H1 (cell line): ENCODE data around the gene SERGEF. TPM values are rescaled to one million over a fixed set of nuclear protein-coding genes. Genes with fewer than 3 reads are reported as not detected.

Source experiments
- CTCF ChIA-PET: fragments of 300-600 bp; sonication (Branson Sonifier 250); formaldehyde crosslinking; loops from one replicate; lab custom pipeline; 2021; ENCODE audit not compliant: partially characterized antibody; lab: Charles Lee
- POLR2A ChIA-PET: fragments of 300-600 bp; sonication (Branson Sonifier 250); formaldehyde crosslinking; loops from one replicate; lab custom pipeline; 2021; ENCODE audit warnings: inconsistent platforms; ENCODE audit not compliant: partially characterized antibody; lab: Charles Lee
- DNase-seq, 2 experiments: peaks; one replicate each; pipeline versions ENCODE4 v3.0.0 to v3.0.0-alpha.2; 2010 to 2022; ENCODE audit warnings: low spot score in 2 of 2, low read depth in 1 of 2, mixed read lengths in 1 of 2
- FAIRE-seq: peaks from 2 replicates; lab custom pipeline; 2011; peaks lifted over from hg19 to GRCh38; lab: Jason Lieb, UNC
- H2AFZ ChIP-seq: 2 replicates; pipeline ENCODE4 v1.8.1; 2012; ENCODE audit warnings: low read length, inconsistent platforms
- H2AK5ac ChIP-seq: 2 replicates; pipeline ENCODE4 v1.6.1; 2013; ENCODE audit warnings: low read depth, low read length
- H2BK120ac ChIP-seq: replicated peaks from 2 replicates; pipeline ENCODE3; 2013; ENCODE audit warnings: low read depth, low read length, inconsistent platforms
- H2BK12ac ChIP-seq: 2 replicates; pipeline ENCODE4 v1.6.1; 2013; ENCODE audit warnings: low read depth, low read length
- H2BK15ac ChIP-seq: 2 replicates; pipeline ENCODE4 v1.6.1; 2013; ENCODE audit warnings: low read length
- H2BK20ac ChIP-seq: 2 replicates; pipeline ENCODE4 v1.6.1; 2013; ENCODE audit warnings: low read length
- H2BK5ac ChIP-seq: 2 replicates; pipeline ENCODE4 v1.6.1; 2013; ENCODE audit warnings: low read depth, low read length
- H3K14ac ChIP-seq: 2 replicates; pipeline ENCODE4 v1.6.1; 2013; ENCODE audit warnings: inconsistent platforms; ENCODE audit not compliant: insufficient read length
- H3K18ac ChIP-seq: 2 replicates; pipeline ENCODE4 v1.6.1; 2013; ENCODE audit warnings: low read length; ENCODE audit errors: extremely low read depth
- H3K23ac ChIP-seq: 2 replicates; pipeline ENCODE4 v1.6.1; 2013; ENCODE audit warnings: inconsistent platforms; ENCODE audit not compliant: insufficient read length
- H3K23me2 ChIP-seq: 2 replicates; pipeline ENCODE4 v1.6.1; 2013; ENCODE audit warnings: low read depth, low read length
- H3K27ac ChIP-seq: 2 replicates; pipeline ENCODE4 v1.6.1; 2011; ENCODE audit warnings: low read depth, low read length, inconsistent platforms
- H3K27me3 ChIP-seq, 4 experiments: replicated peaks in 1 of 4; 1 replicate in 1 of 4; 2 replicates in 3 of 4; pipeline versions ENCODE4 v1.6.1 to v1.8.1; 2011 to 2013; ENCODE audit warnings: low read length in 3 of 4, mild to moderate bottlenecking in 3 of 4, inconsistent platforms in 2 of 4, mixed read lengths in 2 of 4, moderate library complexity in 1 of 4; ENCODE audit not compliant: control insufficient read depth in 3 of 4, insufficient read depth in 3 of 4; ENCODE audit errors: extremely low read depth in 1 of 4
- H3K36me3 ChIP-seq, 4 experiments: 2 replicates each; pipeline versions ENCODE4 v1.6.1 to v1.8.1; 2011 to 2013; ENCODE audit warnings: mild to moderate bottlenecking in 4 of 4, low read length in 3 of 4, moderate library complexity in 2 of 4, control low read depth in 1 of 4, inconsistent platforms in 1 of 4; ENCODE audit not compliant: insufficient read depth in 4 of 4, control insufficient read depth in 2 of 4
- H3K4ac ChIP-seq: replicated peaks from 2 replicates; pipeline ENCODE3; 2013; ENCODE audit warnings: low read length, low read depth, mixed read lengths, inconsistent platforms; ENCODE audit not compliant: insufficient read length
- H3K4me1 ChIP-seq, 4 experiments: replicated peaks in 1 of 4; 1 replicate in 1 of 4; 2 replicates in 3 of 4; pipeline versions ENCODE4 v1.6.1 to v1.8.1; 2011 to 2013; ENCODE audit warnings: low read length in 3 of 4, inconsistent platforms in 2 of 4, mixed read lengths in 1 of 4; ENCODE audit not compliant: insufficient read depth in 4 of 4, control insufficient read depth in 3 of 4
- H3K4me2 ChIP-seq, 2 experiments: 2 replicates each; pipeline versions ENCODE4 v1.6.1 to v1.8.1; 2011 to 2013; ENCODE audit warnings: low read depth in 2 of 2, low read length in 2 of 2, control low read depth in 1 of 2, inconsistent platforms in 1 of 2, mild to moderate bottlenecking in 1 of 2; ENCODE audit not compliant: insufficient read depth in 1 of 2
- H3K4me3 ChIP-seq, 4 experiments: fragments of 200-600, 300-600 bp in 1 of 4; sonication (generic), shearing (Covaris generic), sonication (Bioruptor Twin) in 1 of 4; 2 replicates each; pipeline versions ENCODE4 v1.5.1 to v1.8.1; 2011 to 2016; ENCODE audit warnings: low read length in 4 of 4, low read depth in 3 of 4, control low read depth in 2 of 4, inconsistent platforms in 2 of 4, mild to moderate bottlenecking in 2 of 4, mixed read lengths in 1 of 4, moderate library complexity in 1 of 4; ENCODE audit not compliant: insufficient read depth in 2 of 4; ENCODE audit errors: extremely low read depth in 1 of 4
- H3K56ac ChIP-seq: replicated peaks from 2 replicates; pipeline ENCODE3; 2013; ENCODE audit warnings: low read depth, mild to moderate bottlenecking, mixed read lengths, low read length, inconsistent platforms; ENCODE audit not compliant: insufficient read length
- H3K79me1 ChIP-seq: 2 replicates; pipeline ENCODE4 v1.6.1; 2013; ENCODE audit warnings: low read depth, low read length, control low read depth
- H3K79me2 ChIP-seq, 2 experiments: 2 replicates each; pipeline versions ENCODE4 v1.6.1 to v1.8.1; 2012 to 2013; ENCODE audit warnings: low read length in 2 of 2, mild to moderate bottlenecking in 2 of 2, inconsistent platforms in 1 of 2; ENCODE audit not compliant: insufficient read depth in 2 of 2, control insufficient read depth in 1 of 2
- H3K9ac ChIP-seq, 4 experiments: replicated peaks in 1 of 4; 1 replicate in 1 of 4; 2 replicates in 3 of 4; pipeline versions ENCODE4 v1.6.1 to v1.8.1; 2011 to 2013; ENCODE audit warnings: low read depth in 3 of 4, low read length in 3 of 4, control low read depth in 2 of 4, mild to moderate bottlenecking in 2 of 4, moderate library complexity in 2 of 4, inconsistent platforms in 1 of 4; ENCODE audit errors: extremely low read depth in 1 of 4
- H3K9me3 ChIP-seq, 2 experiments: 2 replicates each; pipeline versions ENCODE4 v1.6.1 to v1.8.1; 2012 to 2013; ENCODE audit warnings: mild to moderate bottlenecking in 2 of 2, moderate library complexity in 2 of 2, control low read depth in 1 of 2, inconsistent platforms in 1 of 2, low read depth in 1 of 2, low read length in 1 of 2, mixed read lengths in 1 of 2; ENCODE audit not compliant: insufficient read depth in 2 of 2
- H4K20me1 ChIP-seq, 2 experiments: replicated peaks in 1 of 2; 2 replicates each; pipeline versions ENCODE3 to v1.8.1; 2011 to 2013; ENCODE audit warnings: inconsistent platforms in 2 of 2, low read length in 2 of 2, mild to moderate bottlenecking in 1 of 2; ENCODE audit not compliant: insufficient read depth in 2 of 2, control insufficient read depth in 1 of 2
- H4K5ac ChIP-seq: 2 replicates; pipeline ENCODE4 v1.6.1; 2013; ENCODE audit warnings: low read length, low read depth, mixed read lengths, inconsistent platforms; ENCODE audit not compliant: insufficient read length
- H4K8ac ChIP-seq: 2 replicates; pipeline ENCODE4 v1.8.0; 2013; ENCODE audit warnings: mild to moderate bottlenecking, moderate library complexity, low read length, inconsistent platforms; ENCODE audit not compliant: insufficient read depth; ENCODE audit errors: extremely low read depth
- H4K91ac ChIP-seq: replicated peaks from 2 replicates; pipeline ENCODE3; 2013; ENCODE audit warnings: low read length, mixed read lengths, inconsistent platforms; ENCODE audit not compliant: insufficient read length
- ASH2L ChIP-seq: fragments of 200-600, 300-600 bp; sonication (generic); IDR thresholded peaks from one replicate; pipeline ENCODE4 v1.7.1; 2017; ENCODE audit warnings: low read length
- BACH1 ChIP-seq: IDR thresholded peaks from 2 replicates; pipeline ENCODE4 v1.6.1; 2012; ENCODE audit warnings: low read length, improper control_type of control experiment
- BCL11A ChIP-seq, 2 experiments: IDR thresholded peaks; one replicate each; pipeline ENCODE4 v1.6.1; 2011; ENCODE audit warnings: low read depth in 2 of 2, low read length in 2 of 2, mild to moderate bottlenecking in 2 of 2
- CEBPB ChIP-seq: IDR thresholded peaks from 2 replicates; pipeline ENCODE4 v1.6.1; 2012; ENCODE audit warnings: low read depth, low read length
- EP300 ChIP-seq, 2 experiments: IDR thresholded peaks; 1 replicate in 1 of 2; 2 replicates in 1 of 2; pipeline ENCODE4 v1.6.1; 2011 to 2012; ENCODE audit warnings: low read depth in 2 of 2, low read length in 2 of 2, mild to moderate bottlenecking in 2 of 2, borderline replicate concordance in 1 of 2, inconsistent platforms in 1 of 2, moderate library complexity in 1 of 2
- EZH2 ChIP-seq: fragments of 200-600 bp; sonication (generic); IDR thresholded peaks from 2 replicates; pipeline ENCODE4 v1.7.1; 2012; ENCODE audit warnings: low read depth, mild to moderate bottlenecking, moderate library complexity, low read length, inconsistent platforms; ENCODE audit not compliant: severe bottlenecking
- JUN ChIP-seq: IDR thresholded peaks from 2 replicates; pipeline ENCODE4 v1.6.1; 2011; ENCODE audit warnings: low read depth, mild to moderate bottlenecking, improper control_type of control experiment, low read length
- MAFK ChIP-seq: IDR thresholded peaks from 2 replicates; pipeline ENCODE4 v1.6.1; 2012; ENCODE audit warnings: low read depth, mild to moderate bottlenecking, improper control_type of control experiment, low read length
- RXRA ChIP-seq: IDR thresholded peaks from 2 replicates; pipeline ENCODE4 v1.6.1; 2011; ENCODE audit warnings: low read depth, mild to moderate bottlenecking, low read length, moderate library complexity; ENCODE audit not compliant: insufficient read depth
- SP4 ChIP-seq: IDR thresholded peaks from 2 replicates; pipeline ENCODE4 v1.6.1; 2012; ENCODE audit warnings: low read length, inconsistent platforms
- SRF ChIP-seq: IDR thresholded peaks from 2 replicates; pipeline ENCODE4 v1.6.1; 2011; ENCODE audit warnings: mild to moderate bottlenecking, low read depth, low read length, moderate library complexity
- polyA plus RNA-seq, 7 experiments: library from polyadenylated mRNA; depleted of rRNA in 3 of 7; stranded (reverse) in 5 of 7; unstranded in 2 of 7; fragments of >200 nt in 5 of 7; fragments of 200-250 nt in 2 of 7; gene quantifications; 1 replicate in 5 of 7; 2 replicates in 1 of 7; 4 replicates in 1 of 7; pipeline versions ENCODE4 v1.2.1 to v1.2.3, GENCODE V29; 2011 to 2013; ENCODE audit warnings: missing spikeins in 2 of 7, mixed read lengths in 2 of 7
- total RNA-seq: library from RNA; stranded (reverse); fragmentation: NEBNext Ultra II Directional; extraction: Animal tissue kit (Norgen Biotek cat#: 25700); gene quantifications from 2 replicates; pipeline ENCODE4 v1.2.1, GENCODE V29; 2021
- TF ChIP-seq, protein P1 (sequence below): IDR thresholded peaks from 2 replicates; pipeline ENCODE4 v1.6.1; 2011; ENCODE audit warnings: low read length, improper control_type of control experiment
- TF ChIP-seq, protein P2 (sequence below): IDR thresholded peaks from 2 replicates; pipeline ENCODE4 v1.6.1; 2012; ENCODE audit warnings: inconsistent platforms

Gene SERGEF
- total and polyA plus RNA-seq, 2 of the 8 experiments (the other 6 are each of a cell fraction or from before 2014, with no cell fraction given): 16.6 to 28.8 TPM

DNA sequence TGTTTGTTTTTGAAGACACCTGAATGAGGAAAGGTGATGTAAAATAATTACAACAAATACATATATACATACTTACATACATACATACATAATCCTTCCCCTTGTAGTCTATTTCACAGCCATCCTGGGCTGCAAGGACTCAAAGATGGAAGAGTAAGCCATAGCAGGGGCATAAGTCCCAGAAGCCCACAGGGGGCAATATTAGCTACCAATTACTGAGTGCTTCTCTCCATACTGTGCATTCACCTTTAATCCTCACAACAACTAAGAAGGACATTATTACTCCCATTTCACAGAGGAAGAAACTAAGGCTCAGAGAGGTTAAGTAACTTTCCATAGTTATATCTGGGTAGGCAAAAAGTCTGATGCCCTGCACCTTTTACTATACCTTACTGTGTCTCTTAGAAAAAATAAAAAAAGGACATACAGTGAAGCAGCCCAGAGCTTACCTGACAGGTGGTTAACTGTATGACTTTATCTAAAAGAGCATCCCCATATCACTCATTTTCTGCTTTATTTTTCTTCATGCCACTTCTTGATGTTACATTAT lies 2.7 kb downstream of the SERGEF start:
- Histone ChIP-seq H3K79me2 (0 out of 4 replicates have a peak, but pooled peaks cover 0 to 6% of the 10 kb centered on the region in 2 experiments), H3K4ac (no peak overlapping the region), H3K79me1 (no peaks in the 10 kb centered on the region), H2AK5ac (no peak overlapping the region), H3K27me3 (peaks cover 0 to 12% (median 7%) of the 10 kb centered on the region in 4 experiments; a peak in 5 of 7 replicates), H3K56ac (no peak overlapping the region), H3K4me3 (no peak overlapping the region), H3K4me1 (peaks cover 0 to 8% (median 2%) of the 10 kb centered on the region in 4 experiments; a peak in 3 of 7 replicates), H2BK5ac (no peak overlapping the region), H4K8ac (no peak overlapping the region), H3K4me2 (no peak overlapping the region), H3K18ac (no peak overlapping the region), H2BK120ac (no peak overlapping the region), H4K5ac (no peak overlapping the region), H2BK20ac (no peak overlapping the region), H4K20me1 (peaks cover 2% of the 10 kb centered on the region in 2 experiments), H3K27ac (no peak overlapping the region), H2AFZ (no peak overlapping the region), H3K36me3 (peaks cover 0 to 7% (median 0%) of the 10 kb centered on the region in 4 experiments; a peak in 2 of 8 replicates), H3K23ac (no peak overlapping the region), H2BK15ac (no peak overlapping the region), H2BK12ac (no peak overlapping the region), H3K9me3 (no peaks in the 10 kb centered on the region), H3K9ac (no peak overlapping the region), H3K14ac (no peak overlapping the region), H3K23me2 (peaks cover 13% of the 10 kb centered on the region), H4K91ac (no peak overlapping the region)
- FAIRE-seq (no peak), DNase-seq (no peak)
- POLR2A ChIA-PET: interaction anchor here (1.4 kb wide), 1 partner anchor 11 kb away, joined by 3 read pairs; no protein-coding TSS in a partner anchor
- CTCF ChIA-PET: interaction anchor here (0.6 to 2.2 kb wide), 2 partner anchors 19 to 203 kb away, joined by 4 to 11 read pairs; no protein-coding TSS in a partner anchor
- TF ChIP-seq SRF (no peak), SP4 (no peak), EP300 (IDR thresholded peaks at IDR 0.05; ENCODE audit: borderline replicate concordance in 1 of 2, low read depth in 2 of 2, low read length in 2 of 2) (no peak), JUN (no peak), BACH1 (no peak), CEBPB (no peak), ASH2L (no peak), MAFK (no peak), EZH2 (no peak), RXRA (no peak), BCL11A (IDR thresholded peaks at IDR 0.05; ENCODE audit: low read depth in 2 of 2, low read length in 2 of 2) (no peak)
- TF ChIP-seq, protein P1, sequence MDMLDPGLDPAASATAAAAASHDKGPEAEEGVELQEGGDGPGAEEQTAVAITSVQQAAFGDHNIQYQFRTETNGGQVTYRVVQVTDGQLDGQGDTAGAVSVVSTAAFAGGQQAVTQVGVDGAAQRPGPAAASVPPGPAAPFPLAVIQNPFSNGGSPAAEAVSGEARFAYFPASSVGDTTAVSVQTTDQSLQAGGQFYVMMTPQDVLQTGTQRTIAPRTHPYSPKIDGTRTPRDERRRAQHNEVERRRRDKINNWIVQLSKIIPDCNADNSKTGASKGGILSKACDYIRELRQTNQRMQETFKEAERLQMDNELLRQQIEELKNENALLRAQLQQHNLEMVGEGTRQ: no peak
- TF ChIP-seq, protein P2, sequence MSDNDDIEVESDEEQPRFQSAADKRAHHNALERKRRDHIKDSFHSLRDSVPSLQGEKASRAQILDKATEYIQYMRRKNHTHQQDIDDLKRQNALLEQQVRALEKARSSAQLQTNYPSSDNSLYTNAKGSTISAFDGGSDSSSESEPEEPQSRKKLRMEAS: no peak
